HG02938 (cell line): ENCODE data around the gene MINK1.
"Not testable (repeated sequence)": the region's sequence is repeated elsewhere in the genome, so short reads cannot be mapped to it uniquely, and the experiment has no call there.

Source experiments
- ATAC-seq: cut with Tn5 transposase; IDR thresholded peaks from one replicate; pipeline ENCODE4 v1.9.1; 2021; ENCODE audit warnings: mild to moderate bottlenecking, moderate library complexity; ENCODE audit not compliant: unreplicated experiment

The MINK1 gene

DNA sequence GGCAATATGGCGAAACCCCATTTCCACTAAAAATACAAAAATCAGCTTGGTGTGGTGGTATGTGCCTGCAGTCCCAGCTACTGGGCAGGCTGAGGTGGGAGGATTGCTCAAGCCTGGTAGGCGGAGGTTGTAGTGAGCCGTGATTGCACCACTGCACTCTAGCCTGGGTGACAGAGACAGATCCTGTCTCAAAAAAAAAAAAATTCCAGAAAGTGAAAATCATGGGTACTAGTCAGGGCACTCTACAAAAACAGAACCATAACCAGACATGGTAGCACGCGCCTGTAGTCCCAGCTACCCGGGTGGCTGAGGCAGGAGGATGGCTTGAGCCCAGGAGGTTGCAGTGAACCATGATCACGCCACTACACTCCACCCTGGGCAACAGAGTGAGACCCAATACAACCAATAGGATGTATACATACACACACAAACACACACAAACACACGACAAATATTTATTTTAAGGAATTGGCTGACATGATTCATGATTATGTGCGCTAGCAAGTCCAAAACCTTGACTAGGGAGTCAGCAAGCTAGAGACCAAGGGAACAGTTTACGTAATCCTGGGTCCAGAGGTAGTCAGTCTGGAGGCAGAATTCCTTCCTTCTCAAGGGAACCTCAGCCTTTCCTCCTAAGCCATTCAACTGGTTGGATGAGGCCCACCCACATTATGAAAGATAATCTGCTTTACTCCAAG is 87.4 kb downstream of the MINK1 start:
- ATAC-seq, result no peak

DNA sequence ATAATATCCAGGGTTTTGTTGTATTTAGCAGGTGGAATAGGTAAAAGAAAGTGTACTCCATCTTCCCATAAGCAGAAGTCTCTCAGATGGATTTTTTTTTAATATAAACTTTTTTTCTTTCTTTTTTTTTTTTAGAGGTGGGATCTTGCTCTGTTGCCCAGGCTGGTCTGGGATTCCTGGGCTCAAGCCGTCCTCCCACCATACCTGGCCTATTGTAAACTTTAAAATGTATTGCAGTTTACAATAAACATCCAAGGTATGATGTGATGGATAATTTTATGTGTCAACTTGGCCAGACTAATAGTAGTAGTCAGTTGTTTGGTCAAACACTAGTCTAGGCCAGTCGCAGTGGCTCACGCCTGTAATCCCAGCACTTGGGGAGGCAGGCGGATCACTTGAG is 88.2 kb downstream of the MINK1 start:
- ATAC-seq, result no peak

DNA sequence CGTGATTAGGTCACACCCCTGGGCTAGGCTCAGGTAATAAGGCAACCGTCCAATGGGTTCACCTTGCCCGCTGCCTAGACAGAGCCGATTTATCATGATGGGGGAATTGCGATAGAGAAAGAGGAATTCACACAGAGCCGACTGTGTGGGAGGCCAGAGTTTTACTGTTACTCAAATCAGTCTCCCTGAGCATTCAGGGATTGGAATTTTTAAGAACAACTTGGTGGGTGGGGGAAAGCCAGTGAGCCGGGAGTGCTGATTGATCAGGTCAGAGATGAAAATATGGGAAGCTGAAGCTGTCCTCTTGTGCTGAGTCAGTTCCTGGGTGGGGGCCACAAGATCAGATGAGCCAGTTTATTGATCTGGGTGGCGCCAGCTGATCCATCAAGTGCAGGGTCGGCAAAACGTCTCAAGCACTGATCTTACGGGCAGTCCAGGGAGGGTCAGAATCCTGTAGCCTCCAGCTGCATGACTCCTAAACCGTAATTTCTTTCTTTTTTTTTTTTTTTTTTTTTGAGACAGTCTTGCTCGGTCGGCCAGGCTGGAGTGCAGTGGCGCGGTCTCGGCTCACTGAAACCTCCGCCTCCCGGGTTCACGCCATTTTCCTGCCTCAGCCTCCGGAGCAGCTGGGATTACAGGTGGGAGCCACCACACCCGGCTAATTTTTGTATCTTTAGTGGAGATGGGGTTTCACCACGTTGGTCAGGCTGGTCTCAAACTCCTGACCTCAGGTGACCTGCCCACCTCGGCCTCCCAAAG is 93.6 kb downstream of the MINK1 start:
- not testable (repeated sequence) for ATAC-seq

DNA sequence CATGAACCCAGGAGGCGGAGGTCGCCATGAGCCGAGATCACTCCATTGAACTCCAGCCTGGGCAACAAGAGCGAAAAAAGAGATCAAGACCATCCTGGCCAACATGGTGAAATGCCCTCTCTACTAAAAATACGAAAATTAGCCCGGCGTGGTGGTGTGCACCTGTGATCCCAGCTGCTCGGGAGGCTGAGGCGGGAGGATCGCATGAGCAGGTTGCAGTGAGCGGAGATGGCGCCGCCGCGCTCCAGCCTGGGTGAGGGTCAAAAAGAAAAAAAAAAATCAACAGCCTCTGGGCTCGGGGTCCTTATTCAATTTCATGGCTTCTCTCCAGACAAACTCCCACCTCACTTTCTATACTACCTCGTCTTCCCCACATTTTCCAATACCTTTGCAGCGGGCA is 95.7 kb downstream of the MINK1 start:
- ATAC-seq, result no peak

DNA sequence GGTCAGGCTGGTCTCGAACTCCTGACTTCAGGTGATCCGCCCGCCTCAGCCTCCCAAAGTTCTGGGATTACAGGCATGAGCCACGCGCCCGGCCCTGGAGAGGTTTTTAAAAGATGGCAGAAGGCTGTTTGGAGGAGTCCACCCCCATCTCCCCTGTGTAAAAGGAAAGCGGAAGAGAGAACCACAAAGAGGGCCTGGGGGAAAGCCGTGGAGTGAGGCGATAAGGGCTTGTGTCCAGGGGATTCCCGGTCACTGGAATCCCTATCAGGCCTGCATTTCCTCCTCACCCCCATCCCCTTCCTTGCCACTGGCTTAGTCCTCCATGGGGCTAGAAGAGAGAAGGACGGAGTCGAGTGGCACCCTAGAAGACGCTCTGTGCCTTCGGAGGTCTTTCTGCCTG is 98.8 kb downstream of the MINK1 start, which contains the start of gene GP1BA:
GP1BA (plus strand) TSS at position 315 of the 400 bp plus-strand sequence. CDS start 328 bp downstream, outside the sequence.
- no peak for ATAC-seq

DNA sequence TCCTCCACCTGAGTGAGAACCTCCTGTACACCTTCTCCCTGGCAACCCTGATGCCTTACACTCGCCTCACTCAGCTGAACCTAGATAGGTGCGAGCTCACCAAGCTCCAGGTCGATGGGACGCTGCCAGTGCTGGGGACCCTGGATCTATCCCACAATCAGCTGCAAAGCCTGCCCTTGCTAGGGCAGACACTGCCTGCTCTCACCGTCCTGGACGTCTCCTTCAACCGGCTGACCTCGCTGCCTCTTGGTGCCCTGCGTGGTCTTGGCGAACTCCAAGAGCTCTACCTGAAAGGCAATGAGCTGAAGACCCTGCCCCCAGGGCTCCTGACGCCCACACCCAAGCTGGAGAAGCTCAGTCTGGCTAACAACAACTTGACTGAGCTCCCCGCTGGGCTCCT is 99.6 kb downstream of the MINK1 start:
- ATAC-seq, result no peak

DNA sequence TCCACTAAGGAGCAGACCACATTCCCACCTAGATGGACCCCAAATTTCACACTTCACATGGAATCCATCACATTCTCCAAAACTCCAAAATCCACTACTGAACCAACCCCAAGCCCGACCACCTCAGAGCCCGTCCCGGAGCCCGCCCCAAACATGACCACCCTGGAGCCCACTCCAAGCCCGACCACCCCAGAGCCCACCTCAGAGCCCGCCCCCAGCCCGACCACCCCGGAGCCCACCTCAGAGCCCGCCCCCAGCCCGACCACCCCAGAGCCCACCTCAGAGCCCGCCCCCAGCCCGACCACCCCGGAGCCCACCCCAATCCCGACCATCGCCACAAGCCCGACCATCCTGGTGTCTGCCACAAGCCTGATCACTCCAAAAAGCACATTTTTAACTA is 100.5 kb downstream of the MINK1 start:
- ATAC-seq, result no peak

DNA sequence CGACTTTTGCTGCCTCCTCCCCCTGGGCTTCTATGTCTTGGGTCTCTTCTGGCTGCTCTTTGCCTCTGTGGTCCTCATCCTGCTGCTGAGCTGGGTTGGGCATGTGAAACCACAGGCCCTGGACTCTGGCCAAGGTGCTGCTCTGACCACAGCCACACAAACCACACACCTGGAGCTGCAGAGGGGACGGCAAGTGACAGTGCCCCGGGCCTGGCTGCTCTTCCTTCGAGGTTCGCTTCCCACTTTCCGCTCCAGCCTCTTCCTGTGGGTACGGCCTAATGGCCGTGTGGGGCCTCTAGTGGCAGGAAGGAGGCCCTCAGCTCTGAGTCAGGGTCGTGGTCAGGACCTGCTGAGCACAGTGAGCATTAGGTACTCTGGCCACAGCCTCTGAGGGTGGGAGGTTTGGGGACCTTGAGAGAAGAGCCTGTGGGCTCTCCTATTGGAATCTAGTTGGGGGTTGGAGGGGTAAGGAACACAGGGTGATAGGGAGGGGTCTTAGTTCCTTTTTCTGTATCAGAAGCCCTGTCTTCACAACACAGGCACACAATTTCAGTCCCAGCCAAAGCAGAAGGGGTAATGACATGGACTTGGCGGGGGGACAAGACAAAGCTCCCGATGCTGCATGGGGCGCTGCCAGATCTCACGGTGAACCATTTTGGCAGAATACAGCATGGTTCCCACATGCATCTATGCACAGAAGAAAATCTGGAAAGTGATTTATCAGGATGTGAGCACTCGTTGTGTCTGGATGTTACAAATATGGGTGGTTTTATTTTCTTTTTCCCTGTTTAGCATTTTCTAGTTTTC is 101.2 kb downstream of the MINK1 start:
- ATAC-seq, result no peak

DNA sequence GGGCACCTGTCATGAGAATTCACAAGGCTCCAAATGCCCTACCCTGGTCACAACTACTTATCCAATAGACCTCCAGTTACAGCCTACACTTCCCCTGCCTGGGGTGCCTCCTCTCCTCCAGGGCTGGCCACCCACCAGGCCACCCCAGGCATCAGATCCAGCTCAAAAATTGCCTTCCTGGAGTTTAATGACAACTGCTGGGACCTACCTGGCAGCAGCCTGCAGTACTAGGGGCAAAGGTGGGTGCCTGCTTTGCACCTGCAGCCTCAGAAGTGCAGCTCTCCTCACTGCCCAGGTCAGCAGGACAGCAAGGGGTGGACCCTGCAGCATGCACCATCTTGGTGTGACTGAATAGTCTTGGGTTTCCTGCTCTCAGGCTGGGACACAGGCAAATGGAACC is 102.5 kb downstream of the MINK1 start:
- no peak for ATAC-seq

DNA sequence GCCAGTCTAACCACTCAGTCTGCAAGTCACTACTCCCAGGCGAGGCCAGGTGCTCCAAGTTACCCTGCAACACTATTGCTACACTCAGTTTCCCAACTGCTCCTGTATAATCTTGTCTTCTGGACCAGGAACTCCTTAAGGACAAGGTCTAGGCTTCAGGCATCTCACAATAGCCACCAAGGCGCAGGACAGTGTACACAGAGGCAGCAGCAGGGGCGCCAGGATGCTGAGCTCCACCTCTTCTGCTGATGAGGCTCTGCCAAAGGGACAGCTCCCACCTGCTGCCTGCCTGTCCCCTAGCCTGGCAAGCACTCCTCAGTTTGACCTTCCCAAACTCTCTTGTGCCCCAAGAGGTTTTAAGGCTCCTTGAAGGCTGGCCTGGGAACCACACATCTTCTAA is 103.3 kb downstream of the MINK1 start:
- ATAC-seq, result no peak

DNA sequence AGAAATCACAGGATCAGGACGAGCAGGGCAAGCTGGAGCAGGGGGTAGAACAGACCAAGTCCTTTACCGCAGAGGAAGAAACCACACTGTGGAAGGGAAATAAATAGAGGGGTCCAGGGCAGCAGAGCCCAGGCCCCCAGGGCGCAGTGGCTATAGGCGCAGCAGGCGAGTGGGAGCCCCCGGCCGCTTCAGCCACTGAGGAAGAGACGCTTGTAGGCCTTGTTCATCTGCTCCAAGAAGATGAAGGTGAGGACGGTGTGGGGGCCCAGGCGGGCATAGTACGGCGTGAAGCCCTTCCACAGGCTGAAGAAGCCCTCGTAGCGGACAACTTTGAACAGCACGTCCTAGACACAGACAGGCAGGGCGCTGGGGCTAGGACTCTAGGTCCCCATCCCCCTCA is 104.4 kb downstream of the MINK1 start:
- no peak for ATAC-seq

DNA sequence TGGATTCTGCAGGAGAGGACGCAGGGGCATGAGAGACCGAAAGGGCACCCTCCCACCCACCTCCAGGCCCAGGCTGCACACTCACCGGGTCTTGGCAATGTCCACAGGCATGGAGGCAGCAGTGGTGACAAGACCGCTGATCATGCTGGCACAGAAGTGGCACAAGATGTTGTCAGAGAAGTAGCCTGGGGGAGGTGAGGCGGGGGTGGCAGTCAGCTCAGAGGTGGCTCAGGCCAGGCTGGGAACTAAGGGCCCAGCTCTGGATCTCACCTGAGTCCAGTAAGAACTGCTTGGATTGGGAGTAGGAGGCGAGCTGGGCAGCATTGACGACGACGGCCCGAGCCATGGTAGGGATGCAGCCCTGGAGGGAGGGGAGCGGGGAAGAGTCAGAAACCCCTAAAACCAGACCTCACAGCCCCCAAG is 104.9 kb downstream of the MINK1 start:
- no peak for ATAC-seq

DNA sequence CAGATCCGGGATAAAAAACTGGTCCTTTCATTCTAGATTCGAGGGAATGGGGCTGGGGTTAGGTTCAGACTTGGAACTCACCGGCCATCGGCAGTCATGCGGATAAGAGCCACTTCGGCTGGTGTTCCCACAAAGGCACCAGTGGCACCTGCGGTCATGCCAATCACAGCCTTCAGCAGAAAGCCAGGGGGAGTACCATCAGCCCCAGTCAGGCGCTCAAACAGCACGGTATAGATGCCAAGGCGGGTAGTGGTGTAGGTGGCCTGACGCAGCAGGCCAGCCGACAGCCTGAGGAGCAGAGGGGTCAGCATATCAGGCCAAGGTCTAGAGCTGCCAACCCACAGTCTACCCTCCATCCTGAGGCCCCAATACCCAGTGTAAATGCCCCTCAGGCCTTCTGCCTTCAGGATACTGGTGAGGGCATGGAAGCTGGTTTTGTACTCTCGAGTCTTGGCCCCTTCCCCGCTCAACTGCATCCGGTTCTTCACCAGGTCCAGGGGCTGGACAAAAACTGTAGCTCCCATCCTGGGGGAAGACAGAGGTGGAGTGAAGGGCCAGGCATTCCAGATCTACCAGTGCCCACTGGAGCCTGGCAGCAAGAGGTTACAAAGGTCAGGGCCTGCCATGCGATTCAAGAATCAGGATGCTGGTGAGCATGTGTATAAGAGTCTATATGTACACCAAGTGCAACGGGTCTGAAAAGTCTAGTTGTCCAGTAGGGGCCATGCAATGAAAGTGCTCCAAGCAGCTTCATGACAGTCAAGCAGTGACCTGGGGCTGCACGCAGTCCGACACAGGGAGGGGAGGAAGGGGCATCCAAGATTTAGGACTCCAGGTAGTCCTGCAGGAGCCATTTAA is 105.8 kb downstream of the MINK1 start:
- ATAC-seq, result no peak

DNA sequence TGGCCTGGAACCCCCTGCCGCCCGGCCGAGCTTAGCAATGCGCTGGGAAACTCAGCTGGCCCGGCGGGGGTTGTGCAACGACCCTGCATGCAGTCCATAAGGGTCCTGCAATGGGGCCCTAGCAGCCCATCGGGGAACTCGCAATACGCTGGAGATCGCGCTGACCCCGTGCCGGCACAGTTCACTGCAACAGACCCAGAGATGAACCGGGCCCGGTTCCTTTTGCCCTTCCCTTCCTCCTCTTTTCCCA is 106.3 kb downstream of the MINK1 start:
- ATAC-seq, result no peak

DNA sequence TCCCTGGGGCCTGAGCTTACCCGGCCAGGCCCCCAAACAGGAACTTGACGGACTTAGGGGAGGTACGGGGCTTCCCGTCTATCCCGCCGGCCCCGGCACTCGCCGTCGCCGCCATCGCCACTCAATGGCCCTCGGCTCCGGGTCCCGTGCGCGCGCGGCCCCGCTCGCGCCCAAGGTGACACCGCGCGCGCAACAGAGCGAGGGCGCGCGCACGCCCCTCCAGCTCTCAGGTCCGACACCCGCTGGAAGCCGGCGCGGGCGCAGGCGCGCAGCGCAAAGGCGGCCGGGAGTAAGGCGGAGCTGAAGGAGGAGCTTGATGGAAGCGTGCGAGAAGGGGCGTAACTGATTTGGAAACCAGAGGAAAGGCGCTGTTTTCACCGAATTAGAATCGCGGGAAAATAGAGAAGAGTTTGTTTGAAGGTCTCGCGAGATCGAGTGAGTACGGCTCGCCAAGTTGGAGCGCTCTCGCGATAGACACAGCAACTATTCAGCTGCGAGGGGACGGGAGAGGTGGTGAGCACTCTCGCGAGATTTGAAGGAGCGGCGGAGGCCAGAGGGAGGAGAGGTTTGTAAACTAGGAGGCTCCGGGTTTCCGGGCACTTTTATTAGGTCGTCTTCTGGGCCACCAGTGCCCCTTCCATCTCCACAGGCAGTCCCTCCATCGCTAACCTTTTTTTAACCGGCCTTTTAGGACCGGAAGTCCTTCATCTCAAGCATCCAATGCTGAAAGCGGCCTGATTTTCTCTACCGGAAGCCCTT is 106.8 kb downstream of the MINK1 start, which contains the start of the genes RNF167 and SLC25A11:
RNF167 (plus strand) TSS at position 473 of the 759 bp plus-strand sequence. CDS start 642 bp downstream, outside the sequence.
SLC25A11 (minus strand) TSS at position 251 of the 759 bp plus-strand sequence; CDS start at position 115, 136 bp downstream.
- peak; percentile 80 for ATAC-seq

DNA sequence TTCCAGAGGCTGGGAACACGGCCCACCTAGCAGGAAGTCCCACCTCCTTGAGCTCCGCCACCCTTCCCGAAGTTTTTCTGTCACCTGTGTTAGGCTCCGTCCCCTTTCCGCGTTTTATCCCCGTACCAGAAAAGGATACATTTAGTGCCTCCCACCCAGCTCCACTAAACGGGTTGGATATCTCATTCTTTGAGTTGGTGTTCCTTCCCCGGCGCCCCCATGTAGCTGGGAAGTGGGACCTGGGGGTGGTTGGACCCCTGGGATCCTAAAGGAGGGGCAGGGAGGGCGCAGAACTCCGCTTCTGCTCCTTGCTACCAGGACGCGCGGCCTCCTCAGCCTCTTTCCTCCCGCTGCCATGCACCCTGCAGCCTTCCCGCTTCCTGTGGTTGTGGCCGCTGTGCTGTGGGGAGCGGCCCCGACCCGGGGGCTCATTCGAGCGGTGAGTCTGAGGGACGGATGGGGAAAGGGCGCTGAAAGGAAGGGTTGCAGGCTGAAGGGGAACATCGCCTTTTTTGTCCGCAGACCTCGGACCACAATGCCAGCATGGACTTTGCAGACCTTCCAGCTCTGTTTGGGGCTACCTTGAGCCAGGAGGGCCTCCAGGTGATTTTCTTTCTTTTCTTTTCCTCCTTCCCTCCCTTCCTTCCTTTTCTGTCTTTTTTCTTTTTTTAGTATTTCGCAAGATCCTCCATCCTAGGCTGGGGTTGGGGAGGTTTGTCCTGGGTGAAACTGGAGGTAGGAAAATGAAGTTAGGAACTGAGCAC is 107.6 kb downstream of the MINK1 start:
- no peak for ATAC-seq

DNA sequence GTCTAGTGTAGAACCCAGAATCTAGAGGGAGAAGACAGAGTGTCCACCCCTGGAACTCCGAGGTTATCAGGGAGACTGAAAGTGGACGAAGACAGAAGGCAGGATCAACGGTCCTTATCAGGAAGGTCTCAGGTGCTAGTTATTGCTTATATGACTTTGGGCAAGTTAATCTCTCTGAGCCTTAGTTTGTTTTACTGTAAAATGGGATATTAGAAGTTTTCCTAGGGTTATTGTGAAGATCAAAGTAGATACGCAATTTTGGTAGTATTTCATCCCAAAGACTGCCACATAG is 108.1 kb downstream of the MINK1 start:
- no peak for ATAC-seq

DNA sequence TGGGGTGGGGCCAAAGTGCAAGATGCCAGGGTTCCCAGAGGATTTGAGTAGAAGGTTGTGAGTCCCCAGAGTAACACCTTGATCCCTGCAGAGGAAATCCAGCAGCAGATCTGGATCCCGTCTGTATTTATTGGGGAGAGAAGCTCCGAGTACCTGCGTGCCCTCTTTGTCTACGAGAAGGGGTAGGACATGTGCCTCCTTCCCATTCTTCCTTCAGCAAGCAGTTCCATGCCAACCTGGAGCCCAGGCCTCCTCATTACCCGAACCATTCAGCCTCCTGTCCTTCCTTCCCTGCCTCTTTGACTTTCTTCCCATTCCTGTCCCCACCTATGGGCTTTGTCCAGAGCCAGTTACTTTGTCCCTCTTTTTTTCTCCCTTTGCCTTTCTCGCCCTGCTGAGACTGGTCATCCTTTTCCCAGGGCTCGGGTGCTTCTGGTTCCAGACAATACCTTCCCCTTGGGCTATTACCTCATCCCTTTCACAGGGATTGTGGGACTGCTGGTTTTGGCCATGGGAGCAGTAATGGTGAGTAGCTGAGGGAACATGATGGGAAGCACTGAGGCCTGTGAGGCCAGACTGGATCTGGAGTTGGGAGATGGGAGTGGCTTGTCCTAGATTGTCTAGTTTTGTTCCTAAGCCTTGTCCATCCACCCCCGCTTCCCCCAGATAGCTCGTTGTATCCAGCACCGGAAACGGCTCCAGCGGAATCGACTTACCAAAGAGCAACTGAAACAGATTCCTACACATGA is 109.8 kb downstream of the MINK1 start:
- ATAC-seq, result no peak

DNA sequence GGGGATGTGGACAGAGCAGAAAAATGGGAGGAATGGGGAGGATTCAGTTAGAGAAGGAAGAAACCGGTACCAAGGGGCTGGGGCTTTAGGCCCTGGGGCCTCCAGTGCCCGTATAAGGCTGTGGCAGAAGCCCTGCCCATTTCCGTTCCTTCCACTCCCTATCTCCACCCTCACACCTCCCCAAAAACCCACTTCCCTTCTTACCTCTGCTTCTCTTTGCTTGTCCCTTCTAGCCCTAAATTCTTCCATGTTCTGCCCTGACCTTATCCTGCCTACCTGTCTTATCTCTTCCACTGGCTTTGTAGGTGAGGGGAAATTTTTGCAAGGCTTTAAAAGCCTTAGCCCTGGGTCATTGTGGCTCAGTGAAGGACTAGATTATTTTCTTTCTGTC is 111.0 kb downstream of the MINK1 start:
- ATAC-seq, result no peak
